Gastrocnemius medialis (tissue), 4 donors: ENCODE measurements around the gene METTL26. TPM values are rescaled to one million over a fixed set of nuclear protein-coding genes. Genes with fewer than 3 reads are reported as not detected.

ENCODE experiments used
- ATAC-seq, 2 donors: fragments of 150-250 bp; one replicate each; pipeline ENCODE4 v1.9.1; 2016
- DNase-seq, 2 donors: peaks; one replicate each; pipeline ENCODE4 v3.0.0-alpha.2; 2019
- H3K27ac ChIP-seq, 4 donors: fragments of 200-600 bp; sonication (generic); 1 replicate in 1 of 4; 2 replicates in 3 of 4; pipeline ENCODE4 v1.5.1; 2016 to 2018; ENCODE audit warnings: mild to moderate bottlenecking in 2 of 4, moderate library complexity in 1 of 4
- H3K27me3 ChIP-seq, 3 donors: fragments of 200-600 bp; sonication (generic) in 2 of 3; 1 replicate in 1 of 3; 2 replicates in 2 of 3; pipeline versions ENCODE4 v1.5.1 to v1.6.0; 2016 to 2019; ENCODE audit warnings: mild to moderate bottlenecking in 1 of 3, moderate library complexity in 1 of 3
- H3K36me3 ChIP-seq, 2 donors: fragments of 200-600 bp; sonication (generic) in 1 of 2; one replicate each; pipeline ENCODE4 v1.5.1; 2017 to 2018
- H3K4me1 ChIP-seq, 2 donors: fragments of 200-600 bp; sonication (generic) in 1 of 2; one replicate each; pipeline ENCODE4 v1.5.1; 2016 to 2017; ENCODE audit warnings: mild to moderate bottlenecking in 2 of 2
- H3K4me3 ChIP-seq, 4 donors: fragments of 200-600 bp; sonication (generic) in 3 of 4; 1 replicate in 1 of 4; 2 replicates in 3 of 4; pipeline ENCODE4 v1.5.1; 2016 to 2019; ENCODE audit warnings: mild to moderate bottlenecking in 2 of 4
- H3K9me3 ChIP-seq, 3 donors: fragments of 200-600 bp; sonication (generic) in 2 of 3; 1 replicate in 1 of 3; 2 replicates in 2 of 3; pipeline ENCODE4 v1.5.1; 2016 to 2019
- POLR2A ChIP-seq, 2 donors: fragments of 450-650 bp; IDR thresholded peaks; one replicate each; pipeline ENCODE4 v1.6.1; 2017; ENCODE audit warnings: antibody characterized with exemption in 2 of 2, mild to moderate bottlenecking in 2 of 2, moderate library complexity in 2 of 2
- in situ Hi-C, 4 donors: fragments of 200-750 bp; cut with MboI; loops; one replicate each; pipeline versions ENCODE4 v1.15.0 to v1.8.0; 2017; ENCODE audit warnings: low sequenced_read_pairs in 4 of 4
- intact Hi-C: fragments of 100-400 bp; cut with DNase I; formaldehyde crosslinking; loops from one replicate; pipeline ENCODE4 v1.15.1; 2023; ENCODE audit warnings: low total_unique reads
- total RNA-seq, 4 donors: library from RNA; depleted of rRNA; stranded (reverse); fragments of >200 nt; gene quantifications; one replicate each; pipeline versions ENCODE4 v1.1.0 to v1.2.3, GENCODE V29; 2016
- TF ChIP-seq, protein P1 (sequence below), 5 experiments: fragments of 450-650 bp in 3 of 5; fragments of 200-600 bp in 2 of 5; sonication (generic) in 2 of 5; IDR thresholded peaks in 4 of 5; conservative IDR thresholded peaks in 1 of 5; 1 replicate in 4 of 5; 2 replicates in 1 of 5; pipeline ENCODE4 v1.5.1; 2016 to 2019; ENCODE audit warnings: antibody characterized with exemption in 5 of 5, mild to moderate bottlenecking in 3 of 5, moderate library complexity in 3 of 5

The METTL26 gene
- total RNA-seq, 4 donors from 2014 or later = 114 to 212 (median 141) TPM

- H3K9me3 ChIP-seq = no peaks in the 10 kb centered on the region
- H3K4me1 ChIP-seq = peaks cover 7 to 18% of the 10 kb centered on the region in 2 donors
- H3K36me3 ChIP-seq = peaks cover 0 to 44% of the 10 kb centered on the region in 2 donors
- TF ChIP-seq POLR2A (IDR thresholded peaks at IDR 0.05) = no peak
- TF ChIP-seq, protein P1, sequence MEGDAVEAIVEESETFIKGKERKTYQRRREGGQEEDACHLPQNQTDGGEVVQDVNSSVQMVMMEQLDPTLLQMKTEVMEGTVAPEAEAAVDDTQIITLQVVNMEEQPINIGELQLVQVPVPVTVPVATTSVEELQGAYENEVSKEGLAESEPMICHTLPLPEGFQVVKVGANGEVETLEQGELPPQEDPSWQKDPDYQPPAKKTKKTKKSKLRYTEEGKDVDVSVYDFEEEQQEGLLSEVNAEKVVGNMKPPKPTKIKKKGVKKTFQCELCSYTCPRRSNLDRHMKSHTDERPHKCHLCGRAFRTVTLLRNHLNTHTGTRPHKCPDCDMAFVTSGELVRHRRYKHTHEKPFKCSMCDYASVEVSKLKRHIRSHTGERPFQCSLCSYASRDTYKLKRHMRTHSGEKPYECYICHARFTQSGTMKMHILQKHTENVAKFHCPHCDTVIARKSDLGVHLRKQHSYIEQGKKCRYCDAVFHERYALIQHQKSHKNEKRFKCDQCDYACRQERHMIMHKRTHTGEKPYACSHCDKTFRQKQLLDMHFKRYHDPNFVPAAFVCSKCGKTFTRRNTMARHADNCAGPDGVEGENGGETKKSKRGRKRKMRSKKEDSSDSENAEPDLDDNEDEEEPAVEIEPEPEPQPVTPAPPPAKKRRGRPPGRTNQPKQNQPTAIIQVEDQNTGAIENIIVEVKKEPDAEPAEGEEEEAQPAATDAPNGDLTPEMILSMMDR (IDR thresholded peaks at IDR 0.05 in 4 of 5, conservative IDR thresholded peaks at IDR 0.05 in 1 of 5) = no peak
- peak overlapping the region; percentile 78 to 98 (median 92) for H3K4me3 ChIP-seq
- DNase-seq (no peak), ATAC-seq (peak; percentile 17 to 18)
- no peaks in the 10 kb centered on the region for H3K27me3 ChIP-seq
- intact Hi-C loops = no loop called here
- in situ Hi-C loops = no loop called here
- peak overlapping the region; percentile 79 to 97 (median 92) for H3K27ac ChIP-seq
Observed at GRCh38 chr16:668519-669171, 32.5 kb upstream of the METTL26 start.

- Histone ChIP-seq H3K4me1 (peaks cover 7 to 18% of the 10 kb centered on the region in 2 donors), H3K27ac (peak within 1 kb of the TSS; percentile 79 to 97 (median 92)), H3K4me3 (peak within 1 kb of the TSS; percentile 78 to 98 (median 92)), H3K9me3 (no peaks in the 10 kb centered on the region), H3K36me3 (peaks cover 0 to 37% of the 10 kb centered on the region in 2 donors), H3K27me3 (no peaks in the 10 kb centered on the region)
- ATAC-seq = peak; percentile 86 to 90
- in situ Hi-C loops (no loop called here), intact Hi-C loops (no loop called here)
- DNase-seq = peak; percentile 83 to 90
- TF ChIP-seq, protein P1 (IDR thresholded peaks at IDR 0.05 in 4 of 5, conservative IDR thresholded peaks at IDR 0.05 in 1 of 5) = peak; percentile 77 to 98 (median 89)
- TF ChIP-seq POLR2A (IDR thresholded peaks at IDR 0.05) = peak; percentile 49 to 87
Observed at GRCh38 chr16:667780-668518, 31.8 kb upstream of the METTL26 start, which contains the start of gene RHOT2. RHOT2 (plus strand) TSS chr16:668132; CDS start chr16:668200, 68 bp downstream.

- H3K4me1 ChIP-seq = peaks cover 7 to 18% of the 10 kb centered on the region in 2 donors
- peaks cover 0 to 30% of the 10 kb centered on the region in 2 donors for H3K36me3 ChIP-seq
- no peaks in the 10 kb centered on the region for H3K27me3 ChIP-seq
- in situ Hi-C loops (no loop called here), intact Hi-C loops (no loop called here)
- TF ChIP-seq, protein P1 (IDR thresholded peaks at IDR 0.05 in 4 of 5, conservative IDR thresholded peaks at IDR 0.05 in 1 of 5) = no peak
- TF ChIP-seq POLR2A (IDR thresholded peaks at IDR 0.05) = no peak
- no peak for DNase-seq
- no peak for ATAC-seq
- peak overlapping the region; percentile 79 to 97 (median 92) for H3K27ac ChIP-seq
- no peaks in the 10 kb centered on the region for H3K9me3 ChIP-seq
- H3K4me3 ChIP-seq = peak overlapping the region in 2 of 4 donors; percentile 78 to 86
Observed at GRCh38 chr16:667113-667779, 31.1 kb upstream of the METTL26 start.

- DNase-seq (no peak), ATAC-seq (no peak)
- intact Hi-C loops (no loop called here), in situ Hi-C loops (no loop called here)
- peaks cover 0 to 24% of the 10 kb centered on the region in 2 donors for H3K36me3 ChIP-seq
- H3K27me3 ChIP-seq = no peaks in the 10 kb centered on the region
- TF ChIP-seq, protein P1 (IDR thresholded peaks at IDR 0.05 in 4 of 5, conservative IDR thresholded peaks at IDR 0.05 in 1 of 5) = no peak
- TF ChIP-seq POLR2A (IDR thresholded peaks at IDR 0.05) = no peak
- H3K4me1 ChIP-seq = peaks cover 7 to 18% of the 10 kb centered on the region in 2 donors
- H3K9me3 ChIP-seq = no peaks in the 10 kb centered on the region
- no peak overlapping the region for H3K4me3 ChIP-seq
- no peak overlapping the region for H3K27ac ChIP-seq
Observed at GRCh38 chr16:666572-666971, 30.5 kb upstream of the METTL26 start.
